Activated naive CD8-positive, alpha-beta T cell treated with anti-CD3 and anti-CD28 coated beads, Interleukin-2, amount 50 U/mL, for 16 hours (primary cell): ENCODE results near the gene PDE11A.
"Not testable (repeated sequence)": the region's sequence is repeated elsewhere in the genome, so short reads cannot be mapped to it uniquely, and the experiment has no call there.

Experiments used
- DNase-seq: peaks from one replicate; pipeline ENCODE4 v3.0.0-alpha.2; 2020; ENCODE audit warnings: low read depth, low spot score

Gene PDE11A

GRCh38 chr2:177882501-177882900, 190.1 kb downstream of the PDE11A start:
- no peak for DNase-seq

DNA sequence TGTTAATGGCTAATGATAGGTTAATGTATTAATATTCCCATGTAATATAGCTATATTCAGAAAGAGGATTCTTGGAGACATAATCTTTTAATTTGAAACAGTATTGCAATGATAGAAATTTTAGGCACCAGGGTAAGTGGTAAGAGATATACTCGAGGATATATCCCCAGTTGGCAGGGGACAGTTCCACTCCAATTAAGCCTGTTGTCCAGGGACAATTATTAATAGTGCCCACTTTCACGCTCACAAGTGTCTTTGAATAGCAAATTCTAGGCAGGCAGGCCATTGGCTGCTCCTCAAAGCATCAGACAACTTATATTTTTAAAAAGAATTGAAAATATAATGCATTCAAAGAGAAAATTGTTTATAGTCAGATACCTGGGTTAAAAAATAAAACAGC, 190.7 kb downstream of the PDE11A start:
- DNase-seq = no peak

DNA sequence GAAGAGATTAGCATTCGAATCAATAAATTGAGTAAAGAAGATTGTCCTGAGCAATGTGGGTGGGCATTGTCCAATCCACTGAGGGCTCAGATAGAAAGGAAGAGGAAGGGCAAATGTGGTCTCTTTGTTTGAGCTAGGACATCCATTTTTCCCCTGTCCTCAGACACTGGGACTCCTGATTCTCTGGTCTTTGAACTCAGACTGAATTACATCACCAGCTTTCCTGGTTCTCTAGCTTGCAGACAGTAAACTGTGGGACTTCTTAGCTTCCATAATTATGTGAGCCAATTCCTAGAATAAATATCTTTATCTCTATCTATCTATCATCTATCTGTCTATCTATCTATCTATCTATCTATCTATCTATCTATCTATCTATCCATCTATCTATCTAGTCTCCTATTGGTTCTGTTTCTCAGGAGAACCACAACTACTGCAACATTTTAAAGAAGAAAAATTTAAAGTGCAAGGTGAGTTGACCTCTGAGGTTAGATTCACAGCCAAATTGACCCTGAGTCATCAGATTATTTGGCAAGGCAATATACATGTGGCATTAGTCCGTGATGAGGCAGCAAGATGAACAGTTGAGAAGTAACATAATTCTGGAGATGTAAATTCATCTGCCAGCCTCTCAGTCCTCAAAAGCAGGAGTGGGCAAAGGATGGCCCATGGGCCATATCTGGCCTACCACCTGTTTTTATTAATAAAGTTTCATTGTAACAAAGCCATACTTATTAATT, 191.4 kb downstream of the PDE11A start:
- no peak for DNase-seq

DNA sequence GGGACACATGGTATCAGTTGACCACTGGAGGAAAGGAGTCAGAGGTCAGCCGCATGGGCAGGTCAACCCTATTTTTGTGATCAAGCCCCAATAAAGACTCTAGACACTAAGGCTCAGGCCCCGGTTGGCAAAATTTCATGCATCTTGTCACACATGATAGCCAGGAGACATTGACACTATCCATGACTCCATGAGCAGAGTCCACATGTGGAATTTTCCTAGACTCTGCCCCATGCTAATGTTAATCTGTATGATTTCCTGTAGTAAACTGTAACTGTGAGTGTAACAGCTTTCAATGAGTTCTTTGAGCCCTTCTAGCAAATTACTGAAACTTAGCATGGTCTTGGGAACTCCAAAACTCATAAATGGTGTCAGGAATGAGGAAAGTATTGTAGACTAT, 192.3 kb downstream of the PDE11A start:
- no peak for DNase-seq

- DNase-seq = no peak
Measured at GRCh38 chr2:177876950-177877349, 195.6 kb downstream of the PDE11A start.

GRCh38 chr2:177874686-177875085, 197.9 kb downstream of the PDE11A start:
- DNase-seq = no peak

DNA sequence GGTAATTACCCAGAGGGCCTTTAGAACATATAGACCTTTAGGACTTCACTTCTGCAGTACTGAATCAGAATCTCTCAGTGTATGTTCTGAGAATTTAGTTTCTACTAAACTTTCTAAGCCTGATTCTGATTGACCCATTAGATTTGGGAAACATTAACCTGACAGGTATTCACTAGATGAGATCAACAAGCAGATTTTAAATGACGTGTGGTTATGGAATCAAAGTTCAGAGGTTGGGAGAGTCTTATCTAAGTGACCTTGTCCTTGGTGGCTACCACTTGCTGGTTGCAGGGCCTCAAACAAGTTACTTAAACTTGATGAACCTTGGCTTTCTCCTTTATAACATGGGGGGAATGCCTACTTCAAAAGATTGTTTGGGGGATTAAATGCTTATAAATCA, 198.7 kb downstream of the PDE11A start:
- DNase-seq = no peak

- no peak for DNase-seq
Measured at GRCh38 chr2:177872286-177872685, 200.3 kb downstream of the PDE11A start.

DNA sequence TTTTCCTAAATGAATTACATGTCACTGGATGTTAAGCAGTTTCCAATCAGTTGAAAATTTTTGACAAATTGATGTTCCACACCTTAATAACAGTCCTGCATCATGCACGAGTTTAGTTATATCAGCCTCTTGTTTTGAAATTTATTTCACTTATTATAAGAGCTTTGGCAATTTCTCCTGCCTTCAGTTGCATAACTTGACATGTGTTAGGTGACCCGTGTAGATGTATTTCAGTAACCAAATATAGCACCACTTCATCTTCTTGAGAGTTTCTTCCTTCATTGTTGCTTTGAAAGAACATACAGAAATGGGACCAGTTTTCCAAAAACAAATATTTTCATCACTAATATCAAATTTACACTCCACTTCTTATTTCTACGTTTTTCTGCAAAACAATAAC, 202.7 kb downstream of the PDE11A start:
- no peak for DNase-seq

DNA sequence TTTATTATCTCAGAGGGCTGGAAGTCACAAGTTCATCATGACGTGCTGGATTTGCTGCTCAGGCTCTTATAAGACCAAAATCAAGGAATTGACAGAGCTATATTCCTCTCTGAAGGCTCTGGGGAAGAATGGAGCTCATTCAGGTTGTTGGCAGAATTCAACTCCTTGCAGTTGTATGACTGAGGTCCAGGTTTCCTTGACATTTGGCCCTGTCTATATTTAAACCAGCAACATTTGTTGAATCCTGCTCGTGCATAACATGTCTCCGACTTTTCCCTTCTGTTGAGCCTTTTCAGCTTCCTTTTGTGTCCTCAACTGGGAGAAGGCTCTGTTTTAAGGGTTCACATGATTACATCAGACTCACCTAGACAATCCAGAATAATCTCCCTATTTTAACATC, 203.4 kb downstream of the PDE11A start:
- no peak for DNase-seq

DNA sequence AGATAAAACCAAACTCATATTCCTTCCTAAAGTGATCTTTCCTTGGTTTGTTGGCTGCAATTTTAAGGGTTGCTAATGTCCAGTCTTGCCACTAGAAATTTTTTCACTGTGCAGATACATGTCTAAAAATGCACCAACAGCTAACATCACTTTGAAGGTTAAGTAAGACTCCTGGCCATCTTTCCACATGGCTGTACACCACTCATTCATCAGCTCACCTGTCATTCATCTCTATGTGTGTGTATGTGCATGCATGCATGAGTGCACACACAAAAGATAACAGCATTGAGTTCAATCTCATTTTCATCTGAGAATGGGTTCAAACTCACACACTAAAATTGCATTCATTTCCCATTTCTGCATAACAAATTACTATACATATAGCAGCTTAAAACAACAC, 203.8 kb downstream of the PDE11A start:
- no peak for DNase-seq

DNA sequence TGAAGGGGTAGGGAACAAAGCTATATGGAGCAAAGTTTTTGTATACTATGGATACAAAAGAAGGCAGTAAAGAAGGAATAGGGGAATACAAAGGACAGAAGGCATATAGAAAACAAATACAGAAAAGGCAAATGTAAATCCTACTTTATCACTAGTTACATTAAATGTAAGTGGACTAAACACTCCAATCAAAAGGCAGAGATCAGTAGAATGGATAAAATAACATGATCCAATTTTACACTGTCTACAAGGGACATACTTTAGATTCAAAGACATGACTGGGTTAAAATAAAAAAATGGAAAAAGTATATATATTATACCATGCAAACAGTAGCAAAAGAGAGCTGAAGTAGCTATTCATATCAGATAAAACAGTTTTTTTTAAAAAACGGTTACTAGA, 215.0 kb downstream of the PDE11A start:
- DNase-seq = no peak

- DNase-seq = no peak
Measured at GRCh38 chr2:177852389-177852788, 220.2 kb downstream of the PDE11A start.

GRCh38 chr2:177843188-177843587, 229.4 kb downstream of the PDE11A start:
- no peak for DNase-seq

DNA sequence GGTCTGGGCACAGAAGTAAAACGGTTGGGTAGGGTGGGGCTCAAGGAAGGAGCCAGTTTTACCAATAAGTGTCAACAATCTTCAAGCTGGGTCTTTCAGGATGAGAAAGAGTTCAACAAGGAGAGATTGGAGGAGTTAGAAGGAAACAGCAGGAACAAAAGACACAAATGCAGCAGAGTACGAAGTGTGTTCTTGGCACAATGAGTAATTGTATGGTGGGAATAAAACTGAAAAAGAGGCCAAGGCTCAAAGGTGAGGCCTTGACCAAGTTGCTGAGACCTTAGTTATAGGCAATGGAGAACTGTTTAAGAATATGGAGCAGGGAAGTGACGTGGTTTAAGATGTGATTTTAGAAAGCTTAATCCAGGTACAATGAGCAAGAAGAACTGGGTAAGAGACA, 230.3 kb downstream of the PDE11A start:
- DNase-seq = no peak

DNA sequence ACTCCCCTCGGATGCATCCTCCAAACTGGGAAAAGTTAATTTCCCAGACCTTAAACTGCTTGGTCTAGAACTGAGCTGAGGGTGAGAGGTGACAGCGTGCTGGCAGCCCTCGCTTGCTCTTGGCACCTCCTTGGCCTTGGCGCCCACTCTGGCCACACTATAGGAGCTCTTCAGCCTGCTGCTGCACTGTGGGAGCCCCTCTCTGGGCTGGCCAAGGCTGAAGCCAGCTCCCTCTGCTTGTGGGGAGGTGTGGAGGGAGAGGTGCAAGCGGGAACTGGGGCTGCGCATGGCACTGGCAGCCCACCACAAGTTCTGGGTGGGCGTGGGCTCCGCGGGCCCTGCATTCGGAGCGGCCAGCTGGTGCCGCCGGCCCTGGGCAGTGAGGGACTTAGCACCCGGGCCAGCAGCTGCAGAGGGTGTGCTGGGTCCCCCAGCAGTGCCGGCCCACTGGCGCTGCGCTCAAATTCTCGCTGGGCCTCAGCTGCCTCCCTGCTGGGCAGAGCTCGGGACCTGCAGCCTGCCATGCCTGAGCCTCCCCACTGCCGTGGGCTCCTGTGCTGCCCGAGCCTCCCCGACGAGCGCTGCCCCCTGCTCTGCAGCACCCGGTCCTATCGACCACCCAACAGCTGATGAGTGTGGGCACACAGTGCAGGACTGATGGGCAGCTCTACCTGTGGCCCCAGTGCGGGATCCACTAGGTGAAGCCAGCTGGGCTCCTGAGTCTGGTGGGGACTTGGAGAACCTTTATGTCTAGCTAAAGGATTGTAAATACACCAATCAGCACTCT, 237.0 kb downstream of the PDE11A start:
- DNase-seq = not testable (repeated sequence)

- no peak for DNase-seq
Measured at GRCh38 chr2:177832611-177833433, 239.8 kb downstream of the PDE11A start.

- no peak for DNase-seq
Measured at GRCh38 chr2:177830881-177831386, 241.6 kb downstream of the PDE11A start.

DNA sequence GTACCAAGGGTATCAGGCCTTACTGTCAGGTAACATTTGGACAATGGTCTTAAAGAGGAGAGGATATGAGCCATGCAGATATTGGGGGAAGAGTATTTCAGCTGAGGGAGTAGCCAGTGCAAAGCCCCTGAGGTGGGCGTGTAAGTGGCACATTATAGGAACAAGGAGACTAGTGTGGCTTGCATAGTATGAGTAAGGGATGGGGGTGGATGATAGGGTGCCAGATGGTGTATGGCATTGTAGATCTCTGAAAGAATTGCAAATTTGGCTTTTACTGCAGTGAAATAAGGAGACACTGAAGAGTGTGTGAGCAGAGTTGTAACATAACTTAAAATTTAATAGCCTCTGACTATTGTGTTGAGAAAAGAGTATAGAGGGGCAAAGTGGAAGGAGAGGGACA, 244.0 kb downstream of the PDE11A start:
- no peak for DNase-seq

DNA sequence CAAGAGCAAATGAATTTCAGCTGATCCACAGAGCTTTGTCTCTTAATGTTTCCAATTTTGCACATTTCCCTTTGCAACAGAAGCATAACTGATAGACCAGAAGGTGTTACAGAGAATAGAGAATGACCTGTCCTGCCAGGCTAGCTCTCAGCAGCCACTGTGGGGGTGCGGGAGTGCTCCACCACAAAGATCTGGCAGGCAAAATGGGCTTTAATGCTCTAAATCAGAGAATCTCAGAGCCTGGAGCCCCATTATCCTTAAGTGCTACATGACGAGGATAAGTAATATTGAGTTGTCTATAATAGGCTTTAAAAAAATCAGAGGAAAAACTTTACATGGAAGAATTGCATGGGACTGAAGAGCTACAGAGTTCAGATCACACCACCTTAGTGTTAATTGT, 245.7 kb downstream of the PDE11A start:
- no peak for DNase-seq

GRCh38 chr2:177822941-177823340, 249.6 kb downstream of the PDE11A start:
- no peak for DNase-seq

DNA sequence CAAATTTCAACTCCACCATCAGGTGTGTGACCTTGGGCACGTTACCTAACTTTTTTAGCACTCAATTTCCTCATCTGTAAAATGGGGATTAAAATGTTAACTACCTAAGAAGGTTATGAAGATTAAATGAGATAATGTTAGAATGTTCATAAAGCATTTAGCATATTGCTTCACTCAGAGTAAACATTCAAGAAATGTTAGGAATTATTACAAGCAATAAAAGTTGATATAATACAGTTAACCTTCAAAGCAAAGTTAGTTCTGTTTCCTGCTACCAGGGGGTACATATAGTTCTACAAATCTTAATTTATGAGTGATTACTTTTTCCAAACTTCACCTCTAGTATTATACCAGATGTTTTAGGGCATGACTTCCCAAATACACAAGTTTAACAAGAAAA, 254.2 kb downstream of the PDE11A start:
- DNase-seq = no peak
